GM23338 (cell line): Measurements from ENCODE around the gene ARHGEF2. TPM values are rescaled to one million over a fixed set of nuclear protein-coding genes. Genes with fewer than 3 reads are reported as not detected.

ENCODE experiments used
- ATAC-seq: fragments of 200-7000 bp; cut with Tn5 transposase; 3 replicates; pipeline ENCODE4 v1.9.1; 2020
- DNase-seq: peaks from one replicate; pipeline ENCODE4 v3.0.0-alpha.2; 2015; ENCODE audit warnings: low spot score
- H2AFZ ChIP-seq: fragments of 200-600 bp; sonication (generic); 2 replicates; pipeline ENCODE4 v1.8.0; 2016; ENCODE audit warnings: antibody characterized with exemption, mild to moderate bottlenecking, moderate library complexity
- H3F3A ChIP-seq: fragments of 200-600 bp; sonication (generic); replicated peaks from 2 replicates; pipeline ENCODE4 v1.8.0; 2017; ENCODE audit warnings: antibody characterized with exemption, mixed run types, low read depth
- H3K27ac ChIP-seq: fragments of 200-600 bp; sonication (generic); 2 replicates; pipeline ENCODE4 v1.6.1; 2016; ENCODE audit warnings: low read depth
- H3K27me3 ChIP-seq: fragments of 200-600 bp; sonication (generic); 2 replicates; pipeline ENCODE4 v1.8.0; 2016; ENCODE audit warnings: mild to moderate bottlenecking, mixed run types, moderate library complexity; ENCODE audit not compliant: insufficient read depth
- H3K36me3 ChIP-seq: fragments of 200-600 bp; sonication (generic); 2 replicates; pipeline ENCODE4 v1.8.0; 2016; ENCODE audit warnings: mild to moderate bottlenecking; ENCODE audit not compliant: insufficient read depth
- H3K4me1 ChIP-seq: fragments of 200-600 bp; sonication (generic); 2 replicates; pipeline ENCODE4 v1.8.0; 2016; ENCODE audit warnings: mild to moderate bottlenecking, moderate library complexity; ENCODE audit not compliant: insufficient read depth
- H3K4me2 ChIP-seq: fragments of 200-600 bp; sonication (generic); 2 replicates; pipeline ENCODE4 v1.7.1; 2017; ENCODE audit warnings: mixed run types
- H3K4me3 ChIP-seq: fragments of 200-600 bp; sonication (generic); 2 replicates; pipeline ENCODE4 v1.6.1; 2016; ENCODE audit warnings: mixed run types
- H3K79me2 ChIP-seq: fragments of 200-600 bp; sonication (generic); replicated peaks from 2 replicates; pipeline ENCODE4 v1.8.0; 2017; ENCODE audit warnings: mild to moderate bottlenecking; ENCODE audit not compliant: insufficient read depth
- H3K9me2 ChIP-seq: fragments of 200-600 bp; sonication (generic); 2 replicates; pipeline ENCODE4 v1.8.0; 2017; ENCODE audit not compliant: insufficient read depth
- H4K20me1 ChIP-seq: fragments of 200-600 bp; sonication (generic); replicated peaks from 2 replicates; pipeline ENCODE4 v1.8.0; 2017; ENCODE audit warnings: mild to moderate bottlenecking; ENCODE audit not compliant: insufficient read depth
- H3K27ac Mint-ChIP-seq: 2 replicates; pipeline ENCODE4 v1.8.0; 2020; ENCODE audit warnings: inconsistent platforms, mild to moderate bottlenecking, moderate library complexity, mixed read lengths
- H3K27me3 Mint-ChIP-seq: 3 replicates; pipeline ENCODE4 v1.8.0; 2022; ENCODE audit warnings: low read depth, mild to moderate bottlenecking, moderate library complexity, mixed read lengths, inconsistent platforms; ENCODE audit not compliant: insufficient read depth, poor library complexity
- H3K36me3 Mint-ChIP-seq: 3 replicates; pipeline ENCODE4 v1.8.0; 2021; ENCODE audit warnings: low read depth, mild to moderate bottlenecking, inconsistent platforms, moderate library complexity, mixed read lengths
- H3K4me1 Mint-ChIP-seq: 3 replicates; pipeline ENCODE4 v1.8.0; 2020; ENCODE audit warnings: mild to moderate bottlenecking, inconsistent platforms, mixed read lengths
- H3K4me3 Mint-ChIP-seq: 3 replicates; pipeline ENCODE4 v1.8.0; 2021; ENCODE audit warnings: moderate library complexity, mild to moderate bottlenecking, inconsistent platforms, mixed read lengths
- H3K9me3 Mint-ChIP-seq: 3 replicates; pipeline ENCODE4 v1.8.0; 2020; ENCODE audit warnings: moderate library complexity, mild to moderate bottlenecking, inconsistent platforms, mixed read lengths
- EZH2 ChIP-seq: fragments of 200-600 bp; sonication (generic); IDR thresholded peaks from one replicate; pipeline ENCODE4 v1.8.0; 2017; ENCODE audit warnings: antibody characterized with exemption, mild to moderate bottlenecking, low read depth; ENCODE audit not compliant: unreplicated experiment
- EZH2phosphoT487 ChIP-seq: fragments of 200-600 bp; sonication (generic); IDR thresholded peaks from one replicate; pipeline ENCODE4 v1.8.1; 2018; ENCODE audit warnings: antibody characterized with exemption; ENCODE audit not compliant: unreplicated experiment
- JUNB ChIP-seq: IDR thresholded peaks from one replicate; pipeline ENCODE4 v1.6.1; 2016; ENCODE audit warnings: antibody characterized with exemption; ENCODE audit not compliant: unreplicated experiment
- NANOG ChIP-seq: IDR thresholded peaks from 2 replicates; pipeline ENCODE4 v1.6.1; 2016; ENCODE audit warnings: antibody characterized with exemption, borderline replicate concordance
- REST ChIP-seq: IDR thresholded peaks from one replicate; pipeline ENCODE4 v1.6.1; 2018; ENCODE audit warnings: antibody characterized with exemption; ENCODE audit not compliant: unreplicated experiment
- STAT1 ChIP-seq: IDR thresholded peaks from one replicate; pipeline ENCODE4 v1.6.1; 2016; ENCODE audit warnings: antibody characterized with exemption; ENCODE audit not compliant: unreplicated experiment
- ZNF331 ChIP-seq: fragments of 250-450 bp; sonication (Bioruptor Pico); IDR thresholded peaks from 2 replicates; pipeline ENCODE4 v1.5.0; 2020; ENCODE audit warnings: low read depth, mild to moderate bottlenecking, moderate library complexity
- ZNF462 ChIP-seq: fragments of 250-450 bp; sonication (Bioruptor Pico); IDR thresholded peaks from 2 replicates; pipeline ENCODE4 v1.5.0; 2020; ENCODE audit warnings: mild to moderate bottlenecking, moderate library complexity
- polyA plus RNA-seq: library from polyadenylated mRNA; unstranded; fragments of >200 nt; fragmentation: Nextera tagmentation; extraction: Ambion mirVana; gene quantifications from 2 replicates; pipeline ENCODE4 v1.2.1, GENCODE V29; 2016
- total RNA-seq: library from RNA; depleted of rRNA; stranded (reverse); fragments of >200 nt; shearing (Covaris generic); gene quantifications from 2 replicates; pipeline ENCODE4 v1.2.3, GENCODE V29; 2014

ARHGEF2 gene
- total and polyA plus RNA-seq, 2 experiments from 2014 or later: 23.0 to 87.6 TPM

GRCh38 chr1:155951753-155952504, 26.4 kb downstream of the ARHGEF2 start:
- H3K27me3 ChIP-seq: no peaks in the 10 kb centered on the region
- ATAC-seq (no peak), DNase-seq (no peak)
- TF ChIP-seq ZNF331 (CRISPR knock-in tag) (no peak), NANOG (no peak), EZH2 (no peak), REST (no peak), JUNB (no peak), EZH2phosphoT487 (no peak)
- H3K79me2 ChIP-seq: no peaks in the 10 kb centered on the region
- H4K20me1 ChIP-seq: peaks cover 6% of the 10 kb centered on the region
- no peak overlapping the region for H3K4me2 ChIP-seq
- H3K4me1 ChIP-seq: peaks cover 4% of the 10 kb centered on the region
- Mint-ChIP-seq H3K4me3 (no peak overlapping the region), H3K27me3 (peaks cover 4% of the 10 kb centered on the region), H3K9me3 (no peaks in the 10 kb centered on the region), H3K36me3 (peaks cover 82% of the 10 kb centered on the region), H3K27ac (no peak overlapping the region), H3K4me1 (peaks cover 3% of the 10 kb centered on the region; the same call in 2 of the 3 replicates)
- no peaks in the 10 kb centered on the region for H3K9me2 ChIP-seq
- no peak overlapping the region for H2AFZ ChIP-seq
- peaks cover 55% of the 10 kb centered on the region for H3K36me3 ChIP-seq
- H3F3A ChIP-seq: peaks cover 8% of the 10 kb centered on the region; the same call in 1 of the 2 replicates
- no peak overlapping the region for H3K4me3 ChIP-seq
- no peak overlapping the region for H3K27ac ChIP-seq

- Mint-ChIP-seq H3K27me3 (peaks cover 9% of the 10 kb centered on the region), H3K9me3 (no peaks in the 10 kb centered on the region), H3K27ac (no peak overlapping the region), H3K4me1 (peaks cover 14% of the 10 kb centered on the region), H3K4me3 (no peak overlapping the region), H3K36me3 (peaks cover 83% of the 10 kb centered on the region)
- no peak overlapping the region for H3K4me2 ChIP-seq
- H3K27me3 ChIP-seq: no peaks in the 10 kb centered on the region
- H3K36me3 ChIP-seq: peaks cover 50% of the 10 kb centered on the region
- H4K20me1 ChIP-seq: peaks cover 11% of the 10 kb centered on the region
- H3K4me3 ChIP-seq: no peak overlapping the region
- ATAC-seq (no peak), DNase-seq (no peak)
- TF ChIP-seq ZNF331 (CRISPR knock-in tag) (no peak), EZH2phosphoT487 (no peak), ZNF462 (CRISPR knock-in tag) (no peak), STAT1 (no peak), NANOG (no peak)
- H3F3A ChIP-seq: peaks cover 10% of the 10 kb centered on the region; the same call in 1 of the 2 replicates
- H3K27ac ChIP-seq: no peak overlapping the region
- peaks cover 14% of the 10 kb centered on the region for H3K4me1 ChIP-seq
- no peaks in the 10 kb centered on the region for H3K9me2 ChIP-seq
- no peak overlapping the region for H2AFZ ChIP-seq
- H3K79me2 ChIP-seq: no peaks in the 10 kb centered on the region
These were observed 27.5 kb downstream of the ARHGEF2 start for GRCh38 chr1:155950829-155951228.
